Stimulated activated CD8-positive, alpha-beta memory T cell treated with anti-CD3 and anti-CD28 coated beads, Interleukin-7, amount 100 ng/mL, for 24 hours (primary cell): ENCODE measurements around the gene MRI1.
"Not testable (repeated sequence)": the region's sequence is repeated elsewhere in the genome, so short reads cannot be mapped to it uniquely, and the experiment has no call there.

Source experiments
- DNase-seq: peaks from one replicate; pipeline ENCODE4 v3.0.0-alpha.2; 2020; ENCODE audit warnings: low read depth

MRI1 gene

DNA sequence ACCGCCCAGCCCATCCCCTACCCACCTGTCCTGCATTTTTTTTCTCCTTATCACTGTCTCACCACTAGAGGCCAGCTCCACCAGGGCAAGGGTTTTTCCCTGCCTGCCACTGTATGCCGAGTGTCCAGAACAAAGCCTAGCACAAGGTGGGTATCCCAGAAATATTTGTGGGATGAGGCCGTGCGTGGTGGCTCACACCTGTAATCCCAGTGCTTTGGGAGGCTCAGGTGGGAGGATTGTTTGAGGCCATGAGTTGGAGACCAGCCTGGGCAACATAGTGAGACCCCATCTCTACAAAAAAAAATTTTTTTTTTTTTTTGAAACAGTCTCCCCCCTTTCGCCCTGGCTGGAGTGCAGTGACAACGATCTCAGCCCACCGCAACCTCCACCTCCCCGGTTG, 2.9 kb upstream of the MRI1 start:
- no peak for DNase-seq

DNA sequence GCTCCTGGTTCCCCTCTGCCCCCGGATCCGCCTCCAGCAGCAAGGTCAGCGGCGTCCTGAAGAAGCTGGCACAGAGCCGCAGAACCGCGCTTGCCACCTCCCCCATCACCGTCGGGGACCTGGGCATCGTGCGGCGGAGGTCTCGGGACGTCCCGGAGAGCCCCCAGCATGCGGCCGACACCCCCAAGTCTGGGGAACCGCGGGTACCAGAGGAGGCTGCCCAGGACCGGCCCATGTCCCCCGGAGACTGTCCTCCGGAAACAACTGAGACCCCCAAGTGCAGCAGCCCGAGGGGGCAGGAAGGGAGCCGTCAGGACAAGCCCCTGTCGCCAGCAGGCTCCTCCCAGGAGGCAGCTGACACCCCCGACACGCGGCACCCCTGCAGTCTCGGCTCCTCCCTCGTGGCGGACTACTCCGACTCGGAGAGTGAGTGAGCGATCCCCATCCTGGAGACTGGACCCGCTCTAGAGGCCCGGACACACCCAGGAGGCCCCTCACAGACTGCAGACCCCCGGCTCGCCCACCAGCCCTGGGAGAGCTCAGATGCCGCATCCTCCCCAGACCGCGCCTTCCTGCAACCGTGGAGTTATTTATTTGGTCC, 1.6 kb upstream of the MRI1 start:
- DNase-seq, result no peak

DNA sequence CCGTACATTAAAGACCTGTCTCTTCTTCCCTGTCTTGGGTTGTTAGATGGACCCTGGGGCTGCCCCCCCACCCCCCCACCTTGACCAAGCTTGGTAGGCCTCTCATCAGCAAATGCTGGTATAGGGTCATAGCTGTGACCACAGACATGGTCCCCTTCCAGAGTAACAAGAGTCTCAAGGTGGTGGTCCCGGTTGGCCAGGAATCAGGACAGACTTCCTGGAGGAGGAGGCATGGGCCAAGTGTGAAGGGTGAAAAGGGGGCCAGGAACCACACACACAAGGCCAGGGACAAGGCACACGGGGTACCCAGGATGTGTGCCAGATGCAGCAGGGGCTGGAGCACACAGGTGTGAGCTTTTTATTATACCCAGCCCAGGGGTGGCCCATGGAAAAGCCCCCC, 1.1 kb upstream of the MRI1 start:
- no peak for DNase-seq

- no peak for DNase-seq
These were observed 586 bp downstream of the MRI1 start for GRCh38 chr19:13764821-13765394.

GRCh38 chr19:13765395-13766094, 1.2 kb downstream of the MRI1 start:
- no peak for DNase-seq

- DNase-seq, result no peak
These were observed 1.8 kb downstream of the MRI1 start for GRCh38 chr19:13766095-13766481.

DNA sequence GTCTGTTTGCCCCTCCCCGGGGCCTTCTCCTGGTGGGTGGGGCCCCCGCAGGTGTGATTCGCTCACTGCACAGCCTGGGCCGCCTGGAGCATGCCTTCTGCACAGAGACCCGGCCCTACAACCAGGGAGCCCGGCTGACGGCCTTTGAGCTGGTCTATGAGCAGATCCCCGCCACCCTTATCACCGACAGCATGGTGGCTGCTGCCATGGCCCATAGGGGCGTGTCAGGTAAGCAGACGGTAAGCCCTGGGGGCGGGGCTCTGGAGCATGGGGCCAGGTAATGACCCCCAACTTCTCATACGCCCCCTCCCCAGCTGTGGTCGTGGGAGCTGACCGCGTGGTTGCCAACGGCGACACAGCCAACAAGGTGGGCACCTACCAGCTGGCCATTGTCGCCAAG, 4.2 kb downstream of the MRI1 start:
- DNase-seq, result no peak

DNA sequence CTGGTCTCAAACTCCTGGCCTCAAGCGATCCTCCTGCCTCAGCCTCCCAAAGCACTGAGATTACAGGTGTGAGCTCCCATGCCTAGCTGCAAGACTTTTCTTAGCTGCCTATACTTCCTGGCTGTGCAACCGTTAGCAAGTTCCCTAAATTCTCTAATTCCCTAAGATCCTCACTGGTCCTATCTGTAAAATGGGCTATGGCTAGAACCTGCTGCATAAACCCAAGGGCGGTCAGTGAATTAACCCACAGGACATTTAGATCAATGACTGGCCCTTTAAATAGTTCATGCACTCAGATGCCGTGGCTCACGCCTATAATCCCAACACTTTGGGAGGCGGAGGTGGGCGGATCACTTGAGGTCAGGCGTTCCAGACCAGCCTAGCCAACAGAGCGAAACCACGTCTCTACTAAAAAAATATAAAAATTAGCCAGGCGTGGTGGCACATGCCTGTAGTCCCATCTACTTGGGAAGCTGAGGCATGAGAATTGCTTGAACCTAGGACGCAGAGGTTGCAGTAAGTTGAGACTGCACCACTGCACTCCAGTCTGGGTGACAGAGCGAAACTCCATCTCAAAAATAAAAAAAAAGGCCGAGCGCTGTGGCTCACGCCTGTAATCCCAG, 5.8 kb downstream of the MRI1 start:
- no peak for DNase-seq

GRCh38 chr19:13774217-13775191, 10.2 kb downstream of the MRI1 start, which contains the start of gene C19orf53:
Gene C19orf53, plus strand, starts transcription at chr19:13774456. Its CDS starts 22 bp downstream, at chr19:13774478.
- DNase-seq, result peak; percentile 78

DNA sequence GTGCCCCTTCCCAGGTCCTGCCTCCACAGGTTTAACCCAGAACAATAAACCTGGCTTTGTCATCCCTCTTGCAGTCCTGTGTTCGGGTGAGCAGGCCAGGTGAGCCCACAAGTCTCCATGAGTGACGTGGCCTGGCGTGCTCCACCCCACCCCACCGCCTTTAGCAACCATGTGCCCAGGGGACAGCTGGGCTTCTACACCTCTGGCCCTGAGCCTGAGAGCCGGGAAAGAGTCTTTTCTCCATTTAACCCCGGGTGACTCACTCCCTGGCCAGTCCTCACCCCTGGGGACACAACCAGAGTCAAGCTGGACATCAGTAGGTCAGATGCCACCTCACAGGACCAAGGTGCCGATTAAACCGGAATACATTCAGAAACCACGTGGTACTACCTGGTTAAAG, 14.1 kb downstream of the MRI1 start:
- no peak for DNase-seq

- no peak for DNase-seq
These were observed 14.5 kb downstream of the MRI1 start for GRCh38 chr19:13778847-13779246.

DNA sequence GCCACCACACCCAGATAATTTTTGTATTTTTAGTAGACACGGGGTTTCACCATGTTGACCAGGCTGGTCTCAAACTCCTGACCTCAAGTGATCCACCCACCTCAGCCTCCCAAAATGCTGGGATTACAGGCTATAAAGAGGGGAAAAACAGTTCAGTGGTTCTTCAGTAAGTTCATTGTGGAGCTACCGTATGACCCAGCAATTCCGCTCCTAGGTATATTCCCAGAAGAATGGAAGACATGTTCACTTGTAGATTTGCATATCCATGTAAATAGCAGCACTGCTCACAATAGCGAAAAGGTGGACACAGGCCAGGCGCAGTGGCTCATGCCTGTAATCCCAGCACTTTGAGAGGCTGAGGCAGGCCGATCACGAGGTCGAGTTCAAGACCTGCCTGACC, 15.5 kb downstream of the MRI1 start:
- not testable (repeated sequence) for DNase-seq

DNA sequence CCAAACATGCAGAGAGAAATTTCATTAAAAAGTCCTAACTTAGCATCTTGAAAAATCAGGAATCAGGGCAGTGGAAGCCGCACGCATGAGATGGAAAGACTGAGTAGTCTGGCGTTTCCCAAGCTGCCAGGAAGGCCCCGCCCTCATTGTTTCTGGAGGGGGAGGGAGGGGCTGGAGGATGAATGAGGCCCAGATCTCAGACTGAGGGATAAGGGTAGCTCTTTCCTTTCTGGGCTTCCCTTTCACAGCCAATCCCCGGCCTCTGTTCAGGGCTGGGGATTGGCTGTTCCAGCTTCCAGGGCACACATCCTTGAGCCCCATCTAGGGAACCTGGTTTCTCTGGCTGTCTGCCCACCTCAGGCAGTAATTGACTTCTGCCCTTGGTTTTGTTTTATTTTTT, 17.2 kb downstream of the MRI1 start:
- DNase-seq, result no peak

DNA sequence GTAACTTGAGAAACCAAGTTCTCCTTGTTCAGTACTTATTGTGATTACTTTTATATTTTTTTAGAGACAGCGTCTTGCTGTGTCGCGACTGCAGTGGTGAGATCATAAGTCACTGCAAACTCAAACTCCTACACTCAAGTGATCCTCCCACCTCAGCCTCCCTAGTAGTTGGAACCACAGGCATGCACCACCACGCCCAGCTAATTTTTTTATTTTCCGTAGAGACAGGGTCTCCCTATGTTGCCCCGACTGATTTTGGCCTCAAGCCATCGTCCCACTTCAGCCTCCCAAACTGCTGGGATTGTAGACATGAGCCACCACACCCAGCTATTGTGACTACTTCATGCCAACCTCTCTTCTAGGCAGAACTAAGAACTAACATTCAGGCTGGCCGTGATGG, 18.2 kb downstream of the MRI1 start:
- no peak for DNase-seq

- DNase-seq, result no peak
These were observed 19.5 kb downstream of the MRI1 start for GRCh38 chr19:13783565-13784500.

GRCh38 chr19:13784731-13785452, 20.6 kb downstream of the MRI1 start:
- peak; percentile 45 for DNase-seq

GRCh38 chr19:13788991-13789390, 24.7 kb downstream of the MRI1 start:
- DNase-seq, result no peak

GRCh38 chr19:13790354-13790753, 26.0 kb downstream of the MRI1 start:
- no peak for DNase-seq

DNA sequence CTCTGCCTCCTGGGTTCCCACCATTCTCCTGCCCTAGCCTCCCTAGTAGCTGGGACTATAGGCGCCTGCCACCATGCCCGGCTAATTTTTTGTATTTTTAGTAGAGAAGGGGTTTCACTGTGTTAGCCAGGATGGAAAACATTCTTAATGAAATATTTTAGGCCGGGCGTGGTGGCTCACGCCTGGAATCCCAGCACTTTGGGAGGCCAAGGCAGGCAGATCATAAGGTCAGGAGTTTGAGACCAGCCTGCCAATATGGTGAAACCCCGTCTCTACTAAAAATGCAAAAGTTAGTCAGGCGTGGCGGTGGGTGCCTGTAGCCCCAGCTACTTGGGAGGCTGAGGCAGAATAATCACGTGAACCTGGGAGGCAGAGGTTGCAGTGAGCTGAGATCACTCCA, 29.0 kb downstream of the MRI1 start:
- DNase-seq, result not testable (repeated sequence)

GRCh38 chr19:13794398-13794756, 30.1 kb downstream of the MRI1 start:
- DNase-seq, result no peak
